Dermis blood vessel endothelial cell (primary cell): ENCODE data around the gene TM9SF3. TPM values are rescaled to one million over a fixed set of nuclear protein-coding genes. Genes with fewer than 3 reads are reported as not detected.

Experiments used
- DNase-seq: peaks from one replicate; pipeline ENCODE4 v3.0.0; 2010
- total RNA-seq: library from RNA; depleted of rRNA; stranded (reverse); fragments of >200 nt; gene quantifications from 2 replicates; pipeline ENCODE4 v1.2.3, GENCODE V29; 2014

The TM9SF3 gene
- 101 and 119 TPM in 2 replicates for total RNA-seq

DNA sequence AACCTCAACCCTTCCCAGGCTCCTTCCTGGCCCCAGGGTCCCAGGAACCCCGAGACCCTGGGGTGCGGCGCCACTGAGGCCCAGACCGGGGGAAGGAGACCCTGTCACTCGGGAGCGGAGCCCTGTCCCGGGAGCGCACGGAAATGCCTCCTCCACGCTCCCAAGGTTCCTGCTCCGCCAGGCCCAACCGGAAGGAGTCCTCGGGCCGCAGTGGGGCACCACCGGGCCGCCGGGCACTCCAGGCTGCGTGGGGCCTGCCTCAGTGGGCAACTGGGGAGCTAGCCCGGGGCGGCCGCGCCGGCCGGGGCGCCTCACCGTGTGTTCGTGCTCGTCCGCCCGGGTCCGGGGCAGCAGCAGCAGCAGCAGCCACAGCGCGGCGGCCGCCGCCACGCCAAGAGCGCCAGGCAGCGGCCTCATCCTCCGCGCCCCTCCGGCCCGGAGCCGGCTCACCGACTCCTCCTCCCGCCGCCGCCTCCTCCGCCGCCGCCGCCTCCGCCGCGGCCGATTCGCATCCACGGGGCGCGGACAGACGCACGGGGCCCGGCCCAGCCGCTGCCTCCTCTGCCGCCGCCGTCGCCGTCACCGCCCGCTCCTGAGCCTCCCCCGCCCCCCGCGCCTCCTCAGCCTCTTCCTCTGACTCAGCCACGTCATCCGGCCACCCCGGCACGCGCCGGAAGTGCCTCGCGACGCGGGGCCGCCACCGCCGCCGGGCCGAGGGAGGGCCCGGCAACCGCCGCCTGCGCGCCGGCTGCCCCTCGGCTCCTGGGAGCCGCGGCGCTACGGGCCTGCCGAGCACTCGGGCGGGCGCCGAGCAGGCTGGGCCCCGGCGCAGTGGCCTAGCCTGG lies at the start of gene TM9SF3:
Gene TM9SF3, minus strand, starts transcription at position 594 of the 845 bp plus-strand sequence. Its CDS starts 177 bp downstream, at position 417.
- peak; percentile 92 for DNase-seq

DNA sequence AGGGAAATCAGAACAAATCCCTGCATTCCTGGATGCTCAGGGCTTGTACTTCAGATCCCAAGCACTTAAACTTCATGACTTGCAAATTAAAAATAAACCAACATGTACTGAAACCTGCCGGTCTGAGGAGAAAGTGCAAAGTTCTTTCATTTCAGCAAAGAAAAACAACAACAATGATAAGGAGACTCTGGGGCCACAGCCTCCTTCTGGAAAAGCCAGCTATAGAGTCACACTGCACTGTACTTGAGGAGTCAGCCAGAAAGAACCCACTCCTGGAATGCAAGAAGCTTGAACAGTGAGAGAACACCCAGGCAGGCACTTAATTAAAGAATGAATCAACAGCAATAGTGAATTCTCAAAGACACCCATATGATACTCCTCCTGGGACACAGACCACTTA lies 49.7 kb upstream of the TM9SF3 start:
- DNase-seq, result no peak

DNA sequence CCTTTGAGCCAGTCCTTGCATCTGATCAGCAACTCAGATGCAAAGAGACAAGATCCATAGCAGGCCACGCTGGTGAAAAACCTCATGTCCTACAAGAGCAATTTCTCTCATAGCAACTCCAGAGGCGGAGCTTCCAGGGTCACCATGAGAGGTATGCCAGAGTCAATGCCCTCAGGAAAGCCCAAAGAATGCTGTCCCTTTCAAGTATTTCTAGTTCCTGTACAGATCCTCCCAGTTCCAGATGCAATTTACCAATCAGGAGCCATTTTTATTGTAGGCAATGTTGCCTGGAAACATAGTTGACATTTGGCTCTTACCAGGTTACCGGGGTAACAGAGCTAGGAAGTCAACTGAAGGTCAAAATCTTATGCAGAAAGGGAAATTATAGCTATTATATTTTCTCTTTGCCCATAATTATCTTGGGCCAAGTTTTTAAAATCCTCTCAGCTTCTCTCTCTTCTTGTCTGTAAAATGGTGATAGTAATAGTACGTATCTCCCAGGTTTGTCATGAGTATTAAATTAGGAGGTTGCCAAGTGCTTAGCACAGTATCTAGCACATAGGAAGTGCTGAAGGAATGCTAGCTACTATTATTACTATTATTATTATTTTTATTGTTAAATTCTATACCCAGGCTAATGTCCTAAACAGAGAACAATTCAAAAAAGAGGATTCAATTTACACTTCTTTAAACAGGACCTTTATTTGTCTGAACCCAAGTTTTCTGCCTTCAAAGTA lies 46.3 kb upstream of the TM9SF3 start:
- no peak for DNase-seq

- DNase-seq, result no peak
Measured at GRCh38 chr10:96627292-96627691, 40.5 kb upstream of the TM9SF3 start.

GRCh38 chr10:96626795-96627194 lies 40.0 kb upstream of the TM9SF3 start:
- DNase-seq, result no peak

GRCh38 chr10:96625173-96625572 lies 38.4 kb upstream of the TM9SF3 start:
- DNase-seq, result no peak

DNA sequence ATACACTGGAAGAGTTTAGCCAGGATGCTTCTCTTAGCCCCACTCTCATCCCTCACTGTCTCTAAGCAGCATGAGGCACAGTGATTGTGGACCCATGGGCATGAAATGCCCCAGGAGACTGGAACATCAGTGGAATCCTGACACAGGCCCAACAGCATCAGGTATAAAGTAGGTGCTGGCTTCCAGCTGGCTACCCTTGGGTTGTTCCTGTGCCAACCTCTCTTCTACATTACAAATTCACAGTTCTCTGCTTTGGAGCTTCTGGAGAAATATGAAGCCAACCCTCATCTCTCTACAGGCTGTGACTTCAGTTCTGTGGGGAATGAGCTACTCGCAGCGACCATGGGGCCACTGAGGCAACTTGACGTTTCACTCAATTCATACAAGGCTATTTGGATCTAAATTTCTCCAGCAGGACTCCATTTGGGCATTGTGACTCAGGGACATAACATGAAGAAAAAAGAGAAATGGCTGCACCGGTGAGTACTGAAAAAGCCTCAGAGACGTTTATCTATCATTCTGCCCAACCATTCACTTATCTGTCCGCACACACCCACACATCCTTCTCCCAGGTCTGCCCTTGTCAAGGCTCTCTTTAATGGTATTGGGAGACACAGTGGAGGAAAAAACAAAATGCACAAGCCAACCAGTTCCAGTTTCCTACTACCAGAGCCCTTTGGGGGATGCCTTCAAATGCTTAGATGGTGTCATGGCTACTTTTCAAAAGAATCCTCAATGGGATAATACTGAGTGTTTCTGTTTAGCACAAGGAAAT lies 35.4 kb upstream of the TM9SF3 start:
- no peak for DNase-seq

DNA sequence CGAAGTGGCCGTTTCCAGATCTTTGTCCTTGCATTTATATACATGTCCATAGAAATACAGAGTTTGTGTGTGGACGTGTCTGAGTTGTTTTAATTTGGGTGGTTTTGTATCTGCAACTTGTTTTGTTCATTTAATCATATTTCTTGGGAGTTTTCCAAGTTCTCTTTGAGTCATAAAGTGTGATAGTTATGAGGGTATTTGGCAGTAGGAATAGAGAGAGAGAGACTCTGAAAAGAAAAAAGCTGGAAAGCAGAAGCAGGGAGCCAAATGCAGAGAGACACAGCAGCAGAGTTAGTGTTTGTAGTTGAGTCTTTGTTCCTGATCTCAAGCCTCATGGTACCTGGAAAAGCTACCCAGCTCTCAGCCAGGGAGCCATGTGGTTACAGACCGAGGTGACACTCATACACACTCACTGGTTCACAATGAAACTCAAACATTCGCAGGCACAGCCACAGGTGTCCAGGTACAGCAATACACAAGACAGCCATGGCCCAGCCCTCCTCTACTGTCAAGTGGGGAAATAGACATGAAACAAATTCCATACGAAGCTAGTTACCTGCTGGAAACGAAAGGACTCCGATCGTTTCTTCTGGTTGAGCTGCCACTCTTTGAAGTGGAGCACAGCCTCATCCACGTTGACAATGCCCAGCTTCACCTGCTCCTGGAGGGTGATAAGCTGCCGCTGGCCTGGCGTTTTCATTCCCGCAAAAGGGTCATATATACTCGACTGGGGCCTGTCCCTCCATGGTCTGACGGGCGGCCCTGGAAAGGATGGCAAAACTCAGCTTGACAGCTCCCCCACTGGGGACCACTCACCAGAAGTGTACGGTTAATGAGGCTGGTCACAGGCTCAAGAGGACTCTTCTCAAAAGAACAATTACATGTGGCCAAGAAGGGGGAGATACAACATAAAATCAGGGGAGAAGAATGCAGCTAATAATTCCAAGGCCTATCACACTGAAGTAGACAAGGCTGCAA lies 33.3 kb upstream of the TM9SF3 start:
- no peak for DNase-seq

- no peak for DNase-seq
Measured at GRCh38 chr10:96619120-96619519, 32.3 kb upstream of the TM9SF3 start.

GRCh38 chr10:96618653-96619052 lies 31.8 kb upstream of the TM9SF3 start:
- no peak for DNase-seq

GRCh38 chr10:96616961-96617360 lies 30.1 kb upstream of the TM9SF3 start:
- DNase-seq, result no peak

- peak; percentile 69 for DNase-seq
Measured at GRCh38 chr10:96614515-96614914, 27.7 kb upstream of the TM9SF3 start.

DNA sequence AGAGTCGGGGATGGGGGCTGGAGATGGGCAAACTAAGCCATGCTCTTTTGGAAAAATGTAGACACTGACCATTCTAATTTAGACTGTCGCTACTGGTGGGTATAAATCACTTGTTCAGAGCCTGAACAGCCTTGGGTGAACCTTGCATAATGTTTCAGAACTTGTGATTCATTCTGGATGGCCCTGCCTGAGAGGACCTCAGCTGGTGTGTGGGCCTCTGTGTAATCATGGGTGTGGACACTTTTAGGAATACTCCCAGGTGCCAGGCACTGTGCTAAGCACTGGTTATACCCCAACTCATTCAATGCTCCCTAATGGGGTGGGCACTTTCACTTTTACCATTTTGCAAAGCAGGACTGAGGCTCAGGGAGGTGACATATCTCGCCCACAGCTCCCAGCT lies 26.8 kb upstream of the TM9SF3 start:
- no peak for DNase-seq

DNA sequence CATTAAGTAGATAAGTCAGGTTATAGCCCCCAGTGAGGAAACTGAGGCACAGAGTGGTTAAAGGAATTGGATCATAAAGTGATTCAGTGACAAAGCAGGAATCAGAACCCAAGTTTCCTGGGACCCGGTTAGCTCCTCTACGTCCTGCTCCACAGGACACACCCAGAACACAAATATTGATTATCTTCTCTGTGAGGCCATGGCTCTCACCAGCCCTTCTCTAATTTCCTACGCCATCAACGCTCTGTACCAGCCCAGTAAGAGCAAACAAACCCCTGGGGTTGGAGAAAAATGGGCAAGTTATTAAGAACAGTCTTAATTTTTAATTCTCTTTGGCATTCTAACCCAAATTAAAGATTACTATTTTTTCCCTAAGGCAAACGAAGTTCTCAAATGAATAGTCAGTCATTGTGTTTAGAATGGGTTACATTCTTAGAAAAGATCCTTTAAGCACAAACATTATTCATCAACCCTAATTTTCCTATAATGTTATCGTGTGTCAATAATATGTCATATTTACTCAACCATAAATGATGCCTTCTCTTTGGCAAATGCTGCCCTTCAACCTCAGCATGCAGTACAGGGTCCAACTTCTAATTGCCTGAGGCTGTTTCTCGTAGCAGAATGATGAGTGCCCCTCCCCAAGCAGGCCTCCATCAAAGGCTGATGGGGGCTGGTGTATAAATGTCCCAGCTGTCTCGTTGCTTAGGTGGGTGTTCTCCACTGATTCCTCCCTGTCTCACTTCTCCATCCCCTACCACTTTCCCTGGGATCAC lies 25.4 kb upstream of the TM9SF3 start:
- no peak for DNase-seq

- no peak for DNase-seq
Measured at GRCh38 chr10:96610817-96611216, 24.0 kb upstream of the TM9SF3 start.

DNA sequence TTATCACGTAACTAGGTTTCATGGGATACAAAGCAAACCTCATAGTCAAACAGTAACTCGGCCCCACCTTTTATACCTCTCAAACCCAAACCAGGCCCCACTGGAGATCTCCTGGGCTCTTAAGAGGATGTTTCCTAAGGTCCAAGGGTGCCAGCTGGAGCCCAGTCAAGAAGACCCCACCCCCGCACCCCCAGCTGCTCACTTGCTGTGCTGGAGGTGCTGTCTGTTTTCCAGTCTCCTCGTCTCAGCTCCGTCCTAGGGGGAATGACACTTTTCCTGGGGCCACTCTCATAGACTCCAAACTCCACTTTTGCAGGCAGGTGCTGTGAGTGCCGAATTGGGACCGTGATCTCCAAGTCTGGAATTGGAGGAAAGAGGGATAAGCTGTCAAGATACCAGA lies 22.7 kb upstream of the TM9SF3 start:
- DNase-seq, result no peak

- no peak for DNase-seq
Measured at GRCh38 chr10:96608805-96609204, 22.0 kb upstream of the TM9SF3 start.

- no peak for DNase-seq
Measured at GRCh38 chr10:96608262-96608661, 21.4 kb upstream of the TM9SF3 start.

DNA sequence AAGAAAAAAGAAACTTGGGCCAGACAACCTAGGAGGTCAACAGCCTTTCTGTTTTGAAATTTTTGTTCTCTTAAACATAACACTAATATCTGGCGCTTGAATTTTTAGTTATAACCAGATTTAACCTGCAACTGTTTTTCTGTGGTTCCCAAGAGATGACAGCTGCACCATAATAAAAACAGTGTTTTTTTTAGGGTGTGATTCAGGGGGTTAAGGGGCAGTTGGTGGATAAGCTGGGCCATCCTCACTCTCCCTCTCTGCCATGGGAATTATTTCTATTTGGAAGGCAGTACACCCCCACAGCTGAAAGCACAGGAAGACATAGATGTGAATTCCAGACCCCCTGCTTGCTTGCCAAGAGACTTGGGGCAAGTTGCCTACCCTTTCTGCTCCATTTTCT lies 20.1 kb upstream of the TM9SF3 start:
- DNase-seq, result no peak

DNA sequence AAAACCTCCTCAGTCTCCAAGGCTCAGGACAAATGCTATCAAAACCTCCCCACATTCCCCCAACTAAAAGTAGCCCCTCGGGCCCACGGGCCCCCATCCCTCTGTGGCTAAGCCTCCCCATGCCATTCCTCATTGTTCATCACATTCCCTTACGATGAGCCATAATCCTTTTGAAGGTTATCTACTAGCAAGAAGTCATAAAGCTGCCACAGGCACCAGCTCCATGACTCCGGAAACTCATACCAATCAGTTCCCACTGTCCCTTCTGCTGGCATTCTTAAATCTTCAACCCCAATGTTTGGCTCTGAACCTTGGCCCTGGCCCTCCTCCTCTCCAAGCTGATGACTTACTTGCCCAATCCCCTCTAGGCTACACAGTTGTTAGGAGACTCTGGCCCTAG lies 19.4 kb upstream of the TM9SF3 start:
- DNase-seq, result no peak

DNA sequence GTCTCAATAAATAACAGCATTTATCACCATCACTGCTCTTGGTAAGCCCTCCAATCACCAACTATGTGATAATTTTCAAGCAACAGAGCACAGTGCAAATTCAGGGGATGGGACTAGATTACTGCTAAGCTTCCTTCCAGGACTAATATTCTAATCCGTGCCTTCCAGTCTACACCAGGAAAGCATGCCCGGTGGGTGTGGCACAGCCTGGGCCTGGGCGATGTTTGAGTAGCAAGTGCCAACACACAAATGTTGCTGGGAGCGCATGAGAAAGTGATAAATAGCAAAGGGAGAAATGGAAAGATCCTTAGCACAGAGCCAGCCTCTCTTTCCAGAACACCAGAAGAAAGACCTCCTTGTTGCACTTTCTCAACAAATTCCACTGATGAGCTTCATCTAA lies 13.5 kb upstream of the TM9SF3 start:
- DNase-seq, result no peak
